Measurements from ENCODE around the gene CTXND1. TPM values are rescaled to one million over a fixed set of nuclear protein-coding genes. Genes with fewer than 3 reads are reported as not detected.

Gene CTXND1
- polyA plus RNA-seq, 2 of the 4 experiments (the other 2 are of a cell fraction) = not detected

Other genes starting within 250 kb of the CTXND1 start
- gene ZFAND6, start 192.5 kb downstream of the CTXND1 start, polyA plus RNA-seq (2011; rRNA removed) = 271 and 307 TPM in 2 replicates
- 138 to 159 TPM (median 152 TPM) in 3 replicates for gene ZFAND6, start 192.5 kb downstream of the CTXND1 start, polyA plus RNA-seq (2017; fragmentation: RNase III; extraction: RNeasy Plus Mini Kit Qiagen cat#74134 plus additional on column Dnase treatment)
- gene FAH, start 99.2 kb downstream of the CTXND1 start, polyA plus RNA-seq (2011; rRNA removed) = 31.8 and 31.9 TPM in 2 replicates
- 27.3 to 32.9 TPM (median 27.6 TPM) in 3 replicates for gene FAH, start 99.2 kb downstream of the CTXND1 start, polyA plus RNA-seq (2017; fragmentation: RNase III; extraction: RNeasy Plus Mini Kit Qiagen cat#74134 plus additional on column Dnase treatment)
- gene ARNT2, start 152.2 kb upstream of the CTXND1 start, polyA plus RNA-seq (2011; rRNA removed) = 17.0 and 25.3 TPM in 2 replicates
- gene ARNT2, start 152.2 kb upstream of the CTXND1 start, polyA plus RNA-seq (2017; fragmentation: RNase III; extraction: RNeasy Plus Mini Kit Qiagen cat#74134 plus additional on column Dnase treatment) = 8.9 to 10.1 TPM (median 9.8 TPM) in 3 replicates